NOMO-1 (cell line): ENCODE results near the gene SMIM11.
"Not testable (repeated sequence)": the region's sequence is repeated elsewhere in the genome, so short reads cannot be mapped to it uniquely, and the experiment has no call there.

Experiments used
- DNase-seq, 2 experiments: peaks; one replicate each; lab custom pipeline; 2025; ENCODE audit not compliant: unreplicated experiment in 2 of 2; lab: John Stamatoyannopoulos, UW

Gene SMIM11

DNA sequence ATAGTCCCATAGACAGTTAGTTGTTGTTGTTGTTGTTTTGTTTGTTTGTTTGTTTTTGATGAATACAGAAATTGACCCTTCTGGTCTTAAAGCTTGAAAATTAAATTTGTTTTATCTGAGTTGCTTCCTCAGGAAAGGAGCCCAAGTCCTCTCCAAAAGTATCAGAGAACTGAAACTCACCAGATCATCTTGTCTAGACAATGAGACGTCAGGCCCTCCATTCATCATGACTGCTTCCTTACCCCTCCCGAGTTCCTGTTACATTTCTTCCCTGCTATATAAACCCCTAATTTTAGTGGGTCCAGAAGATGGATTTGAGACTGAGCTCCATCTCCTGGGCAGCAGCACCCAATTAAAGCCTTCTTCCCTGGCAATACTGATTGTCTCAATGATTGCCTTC, 31.4 kb downstream of the SMIM11 start:
- DNase-seq = not testable (repeated sequence)

DNA sequence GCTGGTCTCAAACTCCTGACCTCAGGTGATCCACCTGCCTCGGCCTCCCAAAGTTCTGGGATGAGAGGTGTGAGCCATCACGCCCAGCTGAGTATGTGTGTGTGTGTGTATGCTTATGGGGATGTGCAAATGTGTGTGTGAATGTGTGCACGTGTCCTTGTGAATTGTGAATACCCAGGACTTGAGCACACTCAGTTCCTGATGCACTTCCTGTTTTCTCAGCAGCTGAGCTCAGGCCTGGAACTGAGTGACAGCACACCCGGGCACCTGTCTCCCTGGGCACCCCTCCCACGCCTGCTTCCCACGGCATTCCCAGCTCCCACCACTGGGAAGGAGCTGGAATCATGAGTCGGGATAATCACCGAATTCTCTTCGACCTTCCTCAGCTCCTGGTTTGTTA, 32.0 kb downstream of the SMIM11 start:
- not testable (repeated sequence) for DNase-seq

- DNase-seq = not testable (repeated sequence)
Observed at GRCh38 chr21:34417448-34418077, 42.3 kb downstream of the SMIM11 start.

- DNase-seq = not testable (repeated sequence)
Observed at GRCh38 chr21:34423805-34424204, 48.5 kb downstream of the SMIM11 start, which contains the start of gene SMIM34. Gene SMIM34, minus strand, starts transcription at chr21:34423951. Its CDS starts 112 bp downstream, at chr21:34423839.

- DNase-seq = not testable (repeated sequence)
Observed at GRCh38 chr21:34427339-34427738, 52.0 kb downstream of the SMIM11 start.

DNA sequence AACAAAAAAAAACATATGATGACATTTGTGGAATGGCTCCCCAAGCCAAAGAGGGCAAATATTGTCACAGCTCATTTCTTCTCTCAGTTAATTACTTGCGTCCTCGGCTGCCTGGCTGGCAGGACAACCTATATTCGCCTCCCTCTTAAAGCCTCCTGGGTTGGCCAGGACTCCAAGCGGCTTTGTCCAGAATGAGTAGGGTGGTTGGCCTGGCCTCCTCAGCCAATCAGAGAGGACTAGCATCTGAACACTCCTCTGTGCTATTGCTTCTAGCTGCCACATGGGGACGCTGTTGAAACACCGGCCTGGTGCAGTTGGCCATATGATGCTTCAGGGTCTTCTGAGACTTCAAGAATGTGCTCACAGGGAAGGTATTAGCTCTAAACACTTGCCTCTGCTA, 53.1 kb downstream of the SMIM11 start:
- not testable (repeated sequence) for DNase-seq

DNA sequence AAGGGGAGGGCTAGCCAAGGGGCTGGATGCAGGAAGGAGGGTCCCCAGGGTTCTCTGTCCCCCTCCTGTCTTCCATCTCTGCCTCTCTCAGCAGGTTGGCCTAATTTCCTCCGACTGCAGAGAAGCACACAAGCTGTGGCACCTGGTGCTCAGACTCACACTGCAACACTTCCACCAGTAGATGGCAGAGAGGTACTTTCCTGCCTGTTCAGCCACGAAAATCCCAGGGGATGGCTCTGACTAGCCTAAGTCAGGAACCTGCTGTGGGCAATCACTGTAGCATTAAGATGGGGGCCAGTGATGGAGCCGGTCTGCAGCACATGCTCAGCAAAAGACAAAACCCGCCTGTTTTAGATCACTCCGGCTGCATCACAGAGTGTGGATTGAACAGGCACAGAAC, 54.4 kb downstream of the SMIM11 start:
- DNase-seq = not testable (repeated sequence)
